Central memory CD8-positive, alpha-beta T cell (primary cell): ENCODE data around the gene ISOC1.

ENCODE experiments used
- ATAC-seq: fragments of 150-1000 bp; cut with Tn5 transposase; replicated peaks from 2 replicates; pipeline ENCODE4 v1.10.0; 2022; ENCODE audit warnings: mild to moderate bottlenecking, moderate FRiP score, moderate number of reproducible peaks; ENCODE audit not compliant: poor library complexity, severe bottlenecking; ENCODE audit errors: extremely low read depth
- DNase-seq, 2 donors: peaks; one replicate each; pipeline ENCODE4 v3.0.0; 2021; ENCODE audit warnings: low spot score in 2 of 2
- H3K27ac Mint-ChIP-seq: one replicate; pipeline ENCODE4 v1.8.0; 2022; ENCODE audit warnings: low read depth, mild to moderate bottlenecking, moderate library complexity, mixed read lengths
- H3K27me3 Mint-ChIP-seq: one replicate; pipeline ENCODE4 v1.8.0; 2022; ENCODE audit warnings: mixed read lengths
- H3K36me3 Mint-ChIP-seq: one replicate; pipeline ENCODE4 v1.8.0; 2022; ENCODE audit warnings: mild to moderate bottlenecking, moderate library complexity, mixed read lengths; ENCODE audit not compliant: insufficient read depth
- H3K4me1 Mint-ChIP-seq: one replicate; pipeline ENCODE4 v1.8.0; 2022; ENCODE audit warnings: mixed read lengths
- H3K4me3 Mint-ChIP-seq: one replicate; pipeline ENCODE4 v1.8.0; 2022; ENCODE audit warnings: mild to moderate bottlenecking, moderate library complexity, mixed read lengths
- H3K9me3 Mint-ChIP-seq: one replicate; pipeline ENCODE4 v1.8.0; 2022; ENCODE audit warnings: mixed read lengths

Gene ISOC1

GRCh38 chr5:129099184-129099569, 4.6 kb downstream of the ISOC1 start:
- H3K4me3 Mint-ChIP-seq: no peak overlapping the region
- peaks cover 35% of the 10 kb centered on the region for H3K4me1 Mint-ChIP-seq
- H3K27me3 Mint-ChIP-seq: no peaks in the 10 kb centered on the region
- no peaks in the 10 kb centered on the region for H3K36me3 Mint-ChIP-seq
- H3K27ac Mint-ChIP-seq: no peak overlapping the region
- ATAC-seq: no peak
- H3K9me3 Mint-ChIP-seq: no peaks in the 10 kb centered on the region
- DNase-seq: no peak

DNA sequence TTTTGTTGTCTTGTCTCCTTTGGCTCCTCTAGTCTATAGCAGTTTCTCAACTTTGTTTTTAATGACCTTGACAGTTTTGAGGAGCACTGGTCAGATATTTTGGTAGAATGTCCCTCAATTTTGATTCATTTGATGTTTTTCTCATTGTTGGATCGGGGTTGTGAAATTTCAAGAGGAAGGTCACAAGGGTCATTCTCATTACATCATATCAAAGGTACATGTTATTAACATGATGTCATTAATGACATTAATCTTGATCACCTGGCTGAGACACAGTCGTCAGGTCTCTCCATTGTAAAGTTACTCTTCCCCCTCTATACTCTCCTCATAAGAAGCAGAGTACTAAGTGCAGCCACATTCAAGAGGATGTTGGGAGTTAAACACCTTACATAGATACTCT, 7.2 kb downstream of the ISOC1 start:
- H3K4me3 Mint-ChIP-seq: no peak overlapping the region
- ATAC-seq: no peak
- no peak overlapping the region for H3K27ac Mint-ChIP-seq
- no peaks in the 10 kb centered on the region for H3K27me3 Mint-ChIP-seq
- peaks cover 32% of the 10 kb centered on the region for H3K4me1 Mint-ChIP-seq
- H3K9me3 Mint-ChIP-seq: no peaks in the 10 kb centered on the region
- H3K36me3 Mint-ChIP-seq: no peaks in the 10 kb centered on the region
- DNase-seq: no peak

DNA sequence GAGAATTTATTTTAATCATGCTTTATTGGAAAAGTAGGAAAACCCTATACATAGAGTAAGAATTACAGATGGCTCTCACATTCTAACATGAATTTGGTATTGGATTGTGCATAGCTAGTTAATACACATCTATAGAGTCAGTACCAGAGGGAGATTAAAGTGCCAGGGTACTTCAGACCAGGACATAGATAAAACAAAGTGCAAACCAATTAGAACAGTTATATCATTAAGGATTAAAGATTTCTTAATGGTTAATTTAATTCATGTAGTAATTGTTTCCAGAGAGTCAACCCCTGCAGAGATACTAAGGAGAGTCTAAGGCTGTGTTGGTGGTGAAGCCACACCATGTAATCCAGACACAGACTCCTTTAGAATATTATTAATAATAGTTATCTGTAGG, 8.8 kb downstream of the ISOC1 start:
- Mint-ChIP-seq H3K4me1 (peaks cover 22% of the 10 kb centered on the region), H3K27ac (no peak overlapping the region), H3K9me3 (no peaks in the 10 kb centered on the region), H3K4me3 (no peak overlapping the region), H3K36me3 (peaks cover 2% of the 10 kb centered on the region), H3K27me3 (no peaks in the 10 kb centered on the region)
- ATAC-seq (no peak), DNase-seq (no peak)

DNA sequence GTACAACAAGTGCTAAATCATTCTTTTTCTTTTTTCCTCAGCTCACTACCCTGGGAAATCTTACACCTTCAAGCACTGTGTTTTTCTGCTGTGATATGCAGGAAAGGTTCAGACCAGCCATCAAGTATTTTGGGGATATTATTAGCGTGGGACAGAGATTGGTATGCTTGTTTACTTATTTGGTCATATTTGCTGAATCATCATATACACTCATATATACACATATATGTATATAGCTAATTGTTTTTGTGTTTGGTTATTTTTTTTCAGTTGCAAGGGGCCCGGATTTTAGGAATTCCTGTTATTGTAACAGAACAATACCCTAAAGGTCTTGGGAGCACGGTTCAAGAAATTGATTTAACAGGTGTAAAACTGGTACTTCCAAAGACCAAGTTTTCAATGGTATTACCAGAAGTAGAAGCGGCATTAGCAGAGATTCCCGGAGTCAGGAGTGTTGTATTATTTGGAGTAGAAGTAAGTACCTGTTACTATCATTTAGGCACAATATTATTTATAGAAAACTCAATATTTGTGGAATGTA, 10.4 kb downstream of the ISOC1 start:
- DNase-seq (no peak), ATAC-seq (no peak)
- H3K4me1 Mint-ChIP-seq: peaks cover 16% of the 10 kb centered on the region
- H3K27ac Mint-ChIP-seq: no peak overlapping the region
- H3K27me3 Mint-ChIP-seq: no peaks in the 10 kb centered on the region
- peaks cover 2% of the 10 kb centered on the region for H3K36me3 Mint-ChIP-seq
- no peak overlapping the region for H3K4me3 Mint-ChIP-seq
- no peaks in the 10 kb centered on the region for H3K9me3 Mint-ChIP-seq

- DNase-seq (no peak), ATAC-seq (no peak)
- H3K9me3 Mint-ChIP-seq: no peaks in the 10 kb centered on the region
- no peaks in the 10 kb centered on the region for H3K27me3 Mint-ChIP-seq
- H3K27ac Mint-ChIP-seq: no peak overlapping the region
- no peak overlapping the region for H3K4me3 Mint-ChIP-seq
- peaks cover 6% of the 10 kb centered on the region for H3K4me1 Mint-ChIP-seq
- H3K36me3 Mint-ChIP-seq: peaks cover 2% of the 10 kb centered on the region
These were observed 13.1 kb downstream of the ISOC1 start for GRCh38 chr5:129107637-129108036.

DNA sequence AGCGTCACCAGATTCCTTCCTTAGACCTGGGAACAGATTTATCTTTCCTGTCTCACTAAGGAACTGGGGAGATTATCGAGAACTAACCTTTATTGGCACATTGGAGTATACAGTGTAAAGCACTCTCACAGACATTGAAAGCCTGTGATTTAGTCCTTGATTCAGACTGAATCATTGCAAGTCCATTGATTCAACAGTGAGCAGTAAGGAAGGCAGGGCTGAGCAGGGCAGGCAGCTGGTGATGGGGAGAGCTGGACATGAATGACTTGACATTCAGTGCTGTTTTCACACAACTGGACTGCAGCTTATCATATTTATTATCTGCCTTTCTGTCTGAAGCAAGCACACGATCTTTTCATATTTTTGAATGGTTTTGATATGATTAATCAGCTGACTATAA, 16.2 kb downstream of the ISOC1 start:
- H3K9me3 Mint-ChIP-seq: no peaks in the 10 kb centered on the region
- no peak overlapping the region for H3K27ac Mint-ChIP-seq
- ATAC-seq (no peak), DNase-seq (no peak)
- H3K4me1 Mint-ChIP-seq: no peaks in the 10 kb centered on the region
- no peaks in the 10 kb centered on the region for H3K27me3 Mint-ChIP-seq
- no peak overlapping the region for H3K4me3 Mint-ChIP-seq
- H3K36me3 Mint-ChIP-seq: peaks cover 6% of the 10 kb centered on the region

DNA sequence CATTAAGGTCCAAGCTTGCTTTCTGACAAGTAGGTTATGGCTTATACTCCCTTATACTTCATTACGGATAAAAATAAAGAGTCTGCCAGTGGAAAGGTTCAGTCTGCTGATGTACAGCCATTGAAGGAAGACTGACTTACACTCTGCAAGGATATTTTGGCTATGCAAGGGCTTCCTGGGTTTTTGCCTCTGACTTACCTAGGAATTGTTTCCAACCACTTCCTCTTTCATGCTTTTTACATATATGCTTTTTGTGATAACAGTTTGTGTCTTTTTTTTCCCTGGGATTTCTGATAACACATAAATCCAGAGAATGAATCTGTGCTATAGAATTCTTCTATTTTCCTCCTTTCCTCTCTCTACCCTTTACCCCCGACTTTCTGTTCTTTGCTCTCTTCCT, 16.8 kb downstream of the ISOC1 start:
- ATAC-seq: no peak
- H3K27ac Mint-ChIP-seq: peak overlapping the region; percentile 20
- no peaks in the 10 kb centered on the region for H3K27me3 Mint-ChIP-seq
- peaks cover 6% of the 10 kb centered on the region for H3K36me3 Mint-ChIP-seq
- H3K9me3 Mint-ChIP-seq: no peaks in the 10 kb centered on the region
- DNase-seq: no peak
- H3K4me3 Mint-ChIP-seq: no peak overlapping the region
- H3K4me1 Mint-ChIP-seq: no peaks in the 10 kb centered on the region

DNA sequence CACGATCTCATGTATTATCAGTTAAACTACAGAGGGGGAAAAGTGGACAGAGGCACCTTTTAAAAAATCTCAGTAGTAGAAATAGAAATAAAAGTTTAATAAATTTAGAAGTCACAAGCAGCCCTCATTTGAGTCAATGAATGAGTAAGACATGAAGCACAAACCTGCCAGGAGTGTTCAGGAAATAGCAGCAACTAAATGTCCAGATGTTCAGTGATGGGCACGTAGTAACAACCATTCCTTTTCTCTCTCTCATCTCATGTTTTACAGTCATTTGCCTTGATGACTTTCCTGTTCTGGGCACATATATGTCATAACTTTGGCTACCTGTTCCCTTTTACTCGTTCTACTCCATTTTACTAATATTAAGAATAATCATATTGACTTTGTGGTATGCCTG, 17.7 kb downstream of the ISOC1 start:
- H3K27ac Mint-ChIP-seq: no peak overlapping the region
- no peaks in the 10 kb centered on the region for H3K27me3 Mint-ChIP-seq
- peaks cover 7% of the 10 kb centered on the region for H3K36me3 Mint-ChIP-seq
- no peaks in the 10 kb centered on the region for H3K9me3 Mint-ChIP-seq
- DNase-seq: no peak
- ATAC-seq: no peak
- no peaks in the 10 kb centered on the region for H3K4me1 Mint-ChIP-seq
- H3K4me3 Mint-ChIP-seq: no peak overlapping the region

DNA sequence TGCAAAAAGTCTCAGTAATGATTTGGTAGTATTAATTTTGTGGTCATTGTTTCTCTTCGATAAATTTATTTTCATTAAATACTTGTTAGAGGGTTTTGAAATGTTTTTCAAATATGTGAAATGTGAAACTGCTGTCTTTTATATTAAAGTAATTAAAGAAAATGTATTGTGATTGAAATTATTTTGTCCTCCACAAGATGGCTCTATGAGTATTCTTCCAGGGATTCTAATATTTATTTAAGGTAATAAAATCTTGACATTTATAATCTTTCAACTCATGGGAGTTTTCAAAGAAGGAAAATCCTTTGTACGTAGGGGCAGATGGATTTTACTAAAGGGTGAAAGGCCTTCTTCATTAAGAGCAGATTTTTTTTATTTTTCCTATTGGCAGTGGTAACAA, 19.3 kb downstream of the ISOC1 start:
- H3K4me3 Mint-ChIP-seq: no peak overlapping the region
- H3K36me3 Mint-ChIP-seq: peaks cover 9% of the 10 kb centered on the region
- no peak for ATAC-seq
- no peak for DNase-seq
- H3K27ac Mint-ChIP-seq: no peak overlapping the region
- H3K27me3 Mint-ChIP-seq: no peaks in the 10 kb centered on the region
- no peaks in the 10 kb centered on the region for H3K9me3 Mint-ChIP-seq
- no peaks in the 10 kb centered on the region for H3K4me1 Mint-ChIP-seq

DNA sequence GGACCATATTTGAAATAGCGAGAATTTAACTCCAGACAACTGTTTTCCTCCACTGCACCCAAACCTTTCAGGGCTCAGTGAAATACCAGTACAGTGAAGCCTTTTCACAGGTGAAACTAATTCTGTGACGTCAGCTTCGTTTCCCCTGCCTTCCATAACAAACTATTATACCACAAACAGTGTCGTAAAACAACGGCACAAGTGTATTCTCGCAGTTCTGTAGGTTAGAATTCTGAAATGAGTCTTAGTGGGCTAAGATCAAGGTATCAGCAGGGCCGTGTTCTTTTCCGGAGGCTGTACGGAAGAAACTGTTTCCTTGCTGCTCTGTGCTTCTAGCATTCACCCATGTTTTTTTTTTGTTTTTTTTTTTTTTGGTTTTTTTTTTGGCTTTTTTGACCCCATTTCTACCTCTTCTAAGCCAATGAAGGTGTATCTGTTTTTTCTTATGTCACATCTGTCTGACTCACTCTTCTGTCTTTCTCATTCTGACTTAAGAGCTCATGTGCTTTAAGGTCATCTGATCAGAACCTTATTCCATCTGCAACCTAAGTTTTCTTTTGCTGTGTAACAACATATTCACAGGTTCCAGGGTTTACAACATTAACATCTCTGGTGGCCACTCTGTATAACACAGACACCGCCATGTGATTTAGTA, 20.1 kb downstream of the ISOC1 start:
- no peaks in the 10 kb centered on the region for H3K27me3 Mint-ChIP-seq

DNA sequence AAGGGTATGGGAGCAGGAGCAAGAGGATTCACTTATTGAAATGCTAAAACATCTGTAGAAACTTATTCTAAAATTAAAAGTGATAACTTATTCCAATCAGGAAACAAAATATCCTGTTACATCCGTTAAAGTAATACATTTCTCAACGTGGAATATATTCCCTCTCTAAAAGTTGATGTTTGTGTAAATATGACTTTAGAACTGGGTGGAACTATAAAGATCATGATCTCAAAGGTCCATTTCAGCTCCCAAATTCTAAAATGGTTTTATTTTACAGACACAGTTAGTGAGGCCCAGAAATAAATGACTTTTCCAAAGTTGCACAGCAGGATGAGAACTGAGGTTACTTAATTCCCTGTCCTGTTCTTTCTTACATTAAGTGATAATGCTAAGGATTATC, 21.1 kb downstream of the ISOC1 start:
- Mint-ChIP-seq H3K27ac (no peak overlapping the region), H3K4me3 (no peak overlapping the region), H3K36me3 (peaks cover 9% of the 10 kb centered on the region), H3K9me3 (no peaks in the 10 kb centered on the region), H3K4me1 (no peaks in the 10 kb centered on the region), H3K27me3 (no peaks in the 10 kb centered on the region)
- no peak for ATAC-seq
- DNase-seq: no peak

More for the DNA sequence above, 20.1 kb downstream of the ISOC1 start:
- no peak overlapping the region for H3K4me3 Mint-ChIP-seq
- no peaks in the 10 kb centered on the region for H3K9me3 Mint-ChIP-seq
- no peak for DNase-seq
- H3K4me1 Mint-ChIP-seq: no peaks in the 10 kb centered on the region
- no peak overlapping the region for H3K27ac Mint-ChIP-seq
- no peak for ATAC-seq
- peaks cover 9% of the 10 kb centered on the region for H3K36me3 Mint-ChIP-seq

DNA sequence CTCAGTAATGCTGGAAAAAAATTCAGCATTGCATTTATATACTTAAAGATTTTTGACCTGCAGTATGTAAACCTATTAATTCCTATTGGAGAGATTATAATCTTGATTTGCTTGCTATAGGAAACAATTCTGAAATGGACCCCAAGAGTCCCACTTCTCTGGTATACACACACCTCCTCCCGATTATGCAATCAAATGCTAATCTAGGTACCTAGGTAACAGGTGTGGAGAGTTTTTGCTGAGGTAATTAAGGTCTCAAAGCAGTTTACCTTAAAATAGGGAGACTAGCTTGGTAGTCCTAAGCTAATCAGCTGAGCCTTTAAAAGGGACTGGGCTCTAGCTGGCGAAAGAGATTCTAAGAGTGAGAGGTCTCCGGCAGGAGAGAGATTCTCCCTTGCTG, 22.2 kb downstream of the ISOC1 start:
- Mint-ChIP-seq H3K4me3 (no peak overlapping the region), H3K36me3 (peaks cover 9% of the 10 kb centered on the region), H3K4me1 (no peaks in the 10 kb centered on the region), H3K27ac (no peak overlapping the region), H3K9me3 (no peaks in the 10 kb centered on the region), H3K27me3 (no peaks in the 10 kb centered on the region)
- ATAC-seq: no peak
- no peak for DNase-seq

DNA sequence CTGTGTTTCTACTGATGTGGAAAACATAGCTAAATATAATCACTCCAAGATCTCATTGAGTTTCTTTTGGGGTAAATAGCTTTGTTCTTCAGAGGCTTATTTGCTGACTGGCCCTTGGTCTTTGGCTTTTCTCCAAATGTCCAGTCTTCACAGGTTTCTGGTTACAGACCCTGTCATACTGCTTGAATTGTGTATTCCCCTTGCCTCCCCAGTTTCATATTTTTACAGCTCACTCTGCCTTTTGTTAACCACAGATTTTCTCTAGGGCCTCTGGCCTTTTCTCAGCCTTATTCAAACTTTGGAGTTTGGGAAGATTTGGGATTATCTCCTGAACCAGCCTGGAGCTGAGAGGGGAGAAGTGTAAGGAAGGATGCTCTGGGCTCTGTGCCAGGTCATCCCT, 23.9 kb downstream of the ISOC1 start:
- no peaks in the 10 kb centered on the region for H3K27me3 Mint-ChIP-seq
- DNase-seq (no peak), ATAC-seq (no peak)
- H3K36me3 Mint-ChIP-seq: peaks cover 9% of the 10 kb centered on the region
- H3K4me1 Mint-ChIP-seq: no peaks in the 10 kb centered on the region
- H3K27ac Mint-ChIP-seq: no peak overlapping the region
- no peak overlapping the region for H3K4me3 Mint-ChIP-seq
- no peaks in the 10 kb centered on the region for H3K9me3 Mint-ChIP-seq
